Measurements from ENCODE around the gene RNF8.
"Not testable (repeated sequence)": the region's sequence is repeated elsewhere in the genome, so short reads cannot be mapped to it uniquely, and the experiment has no call there.

Gene RNF8

GRCh38 chr6:37399795-37400490 is 46.2 kb downstream of the RNF8 start:
- DNase-seq (ENCODE audit: low read depth): no peak

DNA sequence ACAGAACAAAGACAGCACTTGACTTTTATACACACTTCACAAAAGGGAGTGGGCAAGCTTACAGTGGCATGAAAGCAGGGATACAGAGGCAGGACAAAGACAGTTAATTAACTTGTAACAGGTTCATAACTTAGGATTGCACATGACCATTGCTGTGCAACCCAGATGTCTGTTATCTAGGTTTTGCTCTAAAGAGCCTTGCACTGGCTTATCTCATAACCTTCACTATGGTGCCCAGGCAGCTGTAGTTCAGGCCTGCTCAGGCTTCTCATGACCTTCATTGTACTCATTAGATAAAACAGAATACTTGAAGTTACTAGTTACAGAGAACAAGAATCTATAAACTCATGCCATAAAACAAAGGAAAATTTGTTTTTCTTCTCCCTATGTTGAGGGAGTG is 47.9 kb downstream of the RNF8 start:
- not testable (repeated sequence) for DNase-seq (ENCODE audit: low read depth)

- no peak for DNase-seq (ENCODE audit: low read depth)
Observed at GRCh38 chr6:37406726-37407341, 53.1 kb downstream of the RNF8 start.

- no peak for DNase-seq (ENCODE audit: low read depth)
Observed at GRCh38 chr6:37407948-37408347, 54.2 kb downstream of the RNF8 start.

DNA sequence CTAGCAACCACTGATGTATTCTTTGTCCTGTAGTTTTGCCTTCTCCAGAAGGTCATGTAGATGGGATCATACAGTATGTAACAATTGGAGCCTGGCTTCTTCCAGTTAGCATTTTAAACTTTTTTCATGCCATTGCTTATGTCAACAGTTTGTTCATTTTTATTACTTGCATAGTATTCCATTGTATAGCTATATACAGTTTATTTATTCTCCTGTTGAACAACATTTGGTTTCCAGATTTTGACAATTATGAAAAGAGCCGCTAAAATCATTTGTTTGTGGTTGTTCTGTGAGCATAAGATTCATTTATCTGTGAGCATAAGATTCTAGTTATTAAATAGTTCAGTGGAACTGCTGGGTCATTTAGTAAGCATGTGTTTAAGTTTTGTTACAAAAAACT is 55.7 kb downstream of the RNF8 start:
- no peak for DNase-seq (ENCODE audit: low read depth)

DNA sequence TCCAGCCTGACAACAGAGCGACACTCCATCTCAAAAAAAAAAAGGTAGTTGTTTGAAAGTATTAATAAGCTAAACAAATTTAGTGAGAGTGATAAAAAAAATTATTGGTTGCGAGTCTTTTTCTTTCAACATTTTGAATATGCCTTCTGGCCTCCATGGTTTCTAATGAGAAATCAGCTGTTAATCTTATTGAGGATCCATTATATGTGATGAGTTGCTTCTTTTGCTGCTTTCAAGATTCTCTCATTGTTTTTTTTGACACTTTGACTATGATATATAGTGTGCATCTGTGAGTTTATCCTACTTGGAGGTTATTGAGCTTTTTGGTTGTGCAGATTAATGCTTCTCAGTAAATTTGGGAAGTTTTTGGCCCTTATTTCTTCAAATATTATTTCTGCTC is 63.6 kb downstream of the RNF8 start:
- no peak for DNase-seq (ENCODE audit: low read depth)

DNA sequence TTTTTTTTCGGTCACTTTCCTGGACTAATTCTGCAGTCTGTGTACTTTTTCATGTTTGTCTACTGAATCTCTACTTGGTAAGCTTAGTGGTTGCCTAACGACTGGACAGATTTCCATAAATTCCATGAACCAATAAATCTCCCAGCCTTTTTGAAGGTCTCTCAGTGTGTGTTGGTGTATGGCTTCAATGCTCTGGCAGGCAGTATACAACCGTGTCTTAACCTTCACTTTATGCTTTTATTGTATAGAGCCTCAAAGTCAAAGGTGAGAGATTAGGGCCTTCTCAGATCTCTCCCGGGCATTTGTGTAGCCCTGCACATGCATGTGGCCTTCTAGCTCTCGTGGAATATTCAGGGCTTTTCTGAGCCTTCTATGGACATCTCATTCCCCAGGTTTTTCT is 64.9 kb downstream of the RNF8 start:
- DNase-seq (ENCODE audit: low read depth): no peak

GRCh38 chr6:37426058-37426944 is 72.5 kb downstream of the RNF8 start:
- no peak for DNase-seq (ENCODE audit: low read depth)

GRCh38 chr6:37426945-37427510 is 73.2 kb downstream of the RNF8 start:
- DNase-seq (ENCODE audit: low read depth): no peak

- DNase-seq (ENCODE audit: low read depth): no peak
Observed at GRCh38 chr6:37429352-37429750, 75.6 kb downstream of the RNF8 start.

DNA sequence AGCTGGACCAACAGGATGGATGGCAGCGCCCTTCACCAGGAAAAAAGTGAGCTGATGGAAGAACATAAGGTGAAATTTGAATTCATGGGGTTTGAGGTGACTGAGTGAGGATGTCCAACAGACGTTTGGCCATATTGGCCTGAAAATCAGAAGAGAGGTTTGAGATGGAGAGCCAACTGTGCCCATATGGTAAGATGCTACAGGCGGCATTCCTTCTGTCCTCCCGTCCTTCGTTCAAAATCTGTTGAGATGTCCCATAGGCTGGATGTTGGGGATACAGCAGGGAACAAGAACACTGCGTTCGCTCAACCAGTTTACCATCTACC is 78.8 kb downstream of the RNF8 start:
- DNase-seq (ENCODE audit: low read depth): no peak

GRCh38 chr6:37432916-37433656 is 79.3 kb downstream of the RNF8 start, which contains the start of gene CMTR1:
Gene CMTR1 (plus strand): TSS chr6:37433221. CDS start chr6:37435630, 2,409 bp downstream.
- DNase-seq (ENCODE audit: low read depth): peak; percentile 49

DNA sequence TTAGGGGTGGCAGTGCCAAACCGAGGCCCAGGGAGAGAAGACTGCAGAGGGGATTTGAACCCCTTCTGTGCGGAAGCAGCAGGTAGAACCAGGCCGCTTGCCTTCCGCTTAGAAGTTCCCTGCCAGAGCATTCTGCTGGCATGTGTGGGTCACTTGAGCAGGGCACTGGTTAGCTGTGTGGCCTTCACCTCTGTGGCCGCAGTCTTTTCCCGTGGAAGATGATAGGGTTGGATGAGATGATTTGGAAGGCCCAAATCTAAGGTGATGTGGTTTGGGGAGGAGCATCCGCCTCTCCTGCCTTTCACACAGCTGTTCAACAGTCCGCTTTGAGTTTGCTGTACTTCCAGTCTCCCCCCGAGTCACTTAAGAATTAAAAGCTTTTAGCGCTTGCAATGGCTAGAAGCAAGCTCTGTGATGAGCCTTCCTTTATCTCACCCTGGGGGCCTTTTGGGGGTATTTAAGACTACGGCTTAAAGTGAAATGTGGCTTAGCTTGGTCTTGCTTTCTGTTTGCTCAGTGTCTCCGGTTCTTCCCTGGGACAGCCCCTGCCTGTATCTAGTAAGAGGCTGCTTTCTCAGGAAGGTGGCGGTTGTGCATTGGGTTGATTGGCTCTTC is 80.0 kb downstream of the RNF8 start:
- no peak for DNase-seq (ENCODE audit: low read depth)

DNA sequence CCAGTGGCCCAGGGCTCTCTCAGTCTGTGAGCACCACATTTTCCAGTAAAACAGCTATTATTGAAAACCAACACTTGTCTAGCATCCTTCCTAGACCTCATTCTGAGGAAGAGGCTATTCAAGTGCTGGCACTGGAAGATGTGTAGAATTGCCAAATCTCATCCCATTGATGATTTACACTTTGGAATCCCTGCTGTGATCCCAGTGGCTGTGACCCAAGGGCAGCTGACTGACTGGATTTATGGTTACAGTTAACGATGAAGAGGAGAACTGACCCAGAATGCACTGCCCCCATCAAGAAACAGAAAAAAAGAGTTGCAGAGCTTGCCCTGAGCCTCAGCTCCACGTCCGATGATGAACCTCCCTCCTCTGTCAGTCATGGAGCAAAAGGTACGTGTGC is 81.6 kb downstream of the RNF8 start:
- DNase-seq (ENCODE audit: low read depth): no peak

DNA sequence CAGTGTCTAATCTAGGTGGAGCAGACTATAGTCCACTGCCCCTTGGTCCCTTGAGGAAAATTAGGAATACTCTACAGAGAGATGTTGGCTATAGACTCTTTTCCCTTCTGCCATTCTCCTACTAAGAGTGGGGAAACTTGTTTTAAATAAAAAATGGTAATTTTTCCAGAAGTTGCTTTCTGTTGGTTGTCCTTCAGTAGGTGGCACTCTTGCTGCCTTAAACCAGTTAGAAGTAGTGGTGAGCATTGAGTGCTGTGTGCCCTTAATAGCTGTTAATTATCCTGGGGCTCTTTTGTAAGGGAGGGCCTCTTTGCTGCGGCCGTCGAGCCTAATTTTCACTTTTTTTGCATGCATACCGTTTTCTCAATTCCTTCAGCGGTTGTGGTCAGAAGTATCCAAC is 82.0 kb downstream of the RNF8 start:
- no peak for DNase-seq (ENCODE audit: low read depth)

- DNase-seq (ENCODE audit: low read depth): no peak
Observed at GRCh38 chr6:37438930-37439329, 85.1 kb downstream of the RNF8 start.

DNA sequence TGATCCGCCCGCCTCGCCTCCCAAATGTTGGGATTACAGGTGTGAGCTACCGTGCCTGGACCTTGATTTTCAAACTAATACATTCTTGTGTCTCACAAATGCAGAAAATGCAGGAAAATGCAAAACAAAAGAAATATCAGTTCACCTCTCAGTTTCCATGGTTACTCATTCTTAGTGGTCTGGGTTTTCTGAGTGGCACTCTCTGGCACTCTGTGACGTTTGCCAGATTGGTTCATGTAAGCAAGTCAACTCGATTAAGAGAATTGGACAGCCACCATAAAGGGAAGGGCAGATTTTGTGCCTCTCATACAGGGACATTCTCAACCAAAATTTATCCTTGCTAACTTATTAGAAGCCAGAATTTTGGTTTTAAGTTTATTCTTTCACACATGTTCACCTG is 87.9 kb downstream of the RNF8 start:
- no peak for DNase-seq (ENCODE audit: low read depth)

GRCh38 chr6:37442416-37443215 is 88.8 kb downstream of the RNF8 start:
- DNase-seq (ENCODE audit: low read depth): no peak

DNA sequence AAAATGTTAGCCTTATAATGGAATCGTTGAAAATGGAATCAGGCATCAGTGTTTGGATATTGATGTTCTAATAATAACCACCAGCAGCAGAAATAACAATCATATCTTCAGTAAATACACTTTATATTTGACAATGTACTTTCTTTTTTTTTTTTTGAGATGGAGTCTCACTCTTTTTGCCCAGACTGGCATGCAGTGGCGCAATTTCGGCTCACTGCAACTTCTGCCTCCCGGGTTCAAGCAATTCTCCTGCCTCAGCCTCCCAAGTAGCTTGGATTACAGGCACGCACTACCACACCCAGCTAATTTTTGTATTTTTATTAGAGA is 89.4 kb downstream of the RNF8 start:
- not testable (repeated sequence) for DNase-seq (ENCODE audit: low read depth)
